Umbilical cord (tissue), 2 donors: ENCODE measurements around the gene CHST11. TPM values are rescaled to one million over a fixed set of nuclear protein-coding genes. Genes with fewer than 3 reads are reported as not detected.
A peak's percentile ranks its signal among the peaks of the same experiment; 100 is the strongest.

Source experiments
- DNase-seq: peaks from one replicate; pipeline ENCODE4 v3.0.0-alpha.2; 2015; ENCODE audit warnings: low spot score
- total RNA-seq: library from RNA; depleted of rRNA; stranded (reverse); fragments of >200 nt; gene quantifications from one replicate; pipeline ENCODE4 v1.2.3, GENCODE V29; 2014; ENCODE audit warnings: low replicate concordance; ENCODE audit not compliant: insufficient read depth

Gene CHST11
- total RNA-seq, 1 donor from 2014 or later, result 6.5 TPM

- no peak for DNase-seq
Measured at GRCh38 chr12:104582739-104583138, 126.0 kb downstream of the CHST11 start.

GRCh38 chr12:104583301-104583700, 126.6 kb downstream of the CHST11 start:
- DNase-seq, result no peak

GRCh38 chr12:104585448-104586055, 128.8 kb downstream of the CHST11 start:
- DNase-seq, result no peak

GRCh38 chr12:104586351-104586919, 129.7 kb downstream of the CHST11 start:
- DNase-seq, result no peak

GRCh38 chr12:104588047-104588920, 131.5 kb downstream of the CHST11 start:
- DNase-seq, result no peak

- DNase-seq, result no peak
Measured at GRCh38 chr12:104588921-104589590, 132.3 kb downstream of the CHST11 start.

- DNase-seq, result no peak
Measured at GRCh38 chr12:104590022-104590421, 133.3 kb downstream of the CHST11 start.

GRCh38 chr12:104591257-104591885, 134.6 kb downstream of the CHST11 start:
- DNase-seq, result no peak

GRCh38 chr12:104593482-104593881, 136.7 kb downstream of the CHST11 start:
- no peak for DNase-seq

- DNase-seq, result peak; percentile 92
Measured at GRCh38 chr12:104596134-104596799, 139.5 kb downstream of the CHST11 start.

GRCh38 chr12:104596898-104597843, 140.4 kb downstream of the CHST11 start:
- DNase-seq, result no peak

- no peak for DNase-seq
Measured at GRCh38 chr12:104598342-104599271, 141.9 kb downstream of the CHST11 start.

- no peak for DNase-seq
Measured at GRCh38 chr12:104599272-104600035, 142.7 kb downstream of the CHST11 start.

- no peak for DNase-seq
Measured at GRCh38 chr12:104600036-104600712, 143.4 kb downstream of the CHST11 start.

- DNase-seq, result no peak
Measured at GRCh38 chr12:104600790-104601739, 144.3 kb downstream of the CHST11 start.

- DNase-seq, result no peak
Measured at GRCh38 chr12:104602406-104602805, 145.7 kb downstream of the CHST11 start.
